Middle frontal gyrus (tissue), 1 donor: ENCODE measurements around the gene B4GALNT3.

ENCODE experiments used
- DNase-seq: peaks from one replicate; pipeline ENCODE4 v3.0.0-alpha.2; 2015; ENCODE audit warnings: low spot score; ENCODE audit errors: extremely low spot score

B4GALNT3 gene

DNA sequence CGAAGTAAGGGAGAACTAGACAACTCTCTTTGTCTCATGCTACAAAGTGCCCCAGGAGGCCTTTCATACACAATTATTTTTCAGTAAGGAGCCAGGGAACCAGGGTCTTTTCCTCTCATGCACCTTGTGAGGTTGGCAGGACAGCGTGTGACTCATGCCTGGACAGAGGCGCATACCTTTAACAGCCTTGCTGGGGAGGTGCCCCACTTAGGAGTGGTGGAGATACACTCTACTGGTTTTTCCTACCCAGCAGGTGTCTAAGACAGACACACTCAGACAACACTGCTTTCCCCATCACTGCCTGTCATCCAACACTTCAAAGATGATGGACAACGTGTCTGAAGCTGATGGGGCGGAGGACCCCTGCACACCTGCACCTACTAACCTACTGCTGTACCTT, 49.1 kb downstream of the B4GALNT3 start:
- no peak for DNase-seq

DNA sequence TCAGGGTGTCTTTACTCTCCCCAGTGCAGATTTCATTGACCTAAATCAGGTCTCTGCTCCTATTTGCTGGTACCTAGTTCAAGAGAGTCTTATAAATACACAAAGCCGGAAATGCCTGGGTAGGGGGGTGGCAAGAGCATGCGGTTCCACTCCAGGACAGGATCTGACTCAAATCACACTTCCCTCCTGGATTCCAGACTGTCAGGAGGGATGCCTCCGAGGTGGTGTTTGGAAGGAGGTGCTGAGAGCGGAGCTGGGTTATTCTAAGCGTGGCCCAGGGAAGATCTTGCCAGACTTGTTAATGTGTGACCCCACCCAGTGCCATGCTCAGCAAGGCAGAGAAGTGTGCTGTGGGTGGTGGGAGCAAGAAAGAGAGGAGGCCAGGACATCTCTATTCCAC, 49.8 kb downstream of the B4GALNT3 start:
- DNase-seq = no peak

DNA sequence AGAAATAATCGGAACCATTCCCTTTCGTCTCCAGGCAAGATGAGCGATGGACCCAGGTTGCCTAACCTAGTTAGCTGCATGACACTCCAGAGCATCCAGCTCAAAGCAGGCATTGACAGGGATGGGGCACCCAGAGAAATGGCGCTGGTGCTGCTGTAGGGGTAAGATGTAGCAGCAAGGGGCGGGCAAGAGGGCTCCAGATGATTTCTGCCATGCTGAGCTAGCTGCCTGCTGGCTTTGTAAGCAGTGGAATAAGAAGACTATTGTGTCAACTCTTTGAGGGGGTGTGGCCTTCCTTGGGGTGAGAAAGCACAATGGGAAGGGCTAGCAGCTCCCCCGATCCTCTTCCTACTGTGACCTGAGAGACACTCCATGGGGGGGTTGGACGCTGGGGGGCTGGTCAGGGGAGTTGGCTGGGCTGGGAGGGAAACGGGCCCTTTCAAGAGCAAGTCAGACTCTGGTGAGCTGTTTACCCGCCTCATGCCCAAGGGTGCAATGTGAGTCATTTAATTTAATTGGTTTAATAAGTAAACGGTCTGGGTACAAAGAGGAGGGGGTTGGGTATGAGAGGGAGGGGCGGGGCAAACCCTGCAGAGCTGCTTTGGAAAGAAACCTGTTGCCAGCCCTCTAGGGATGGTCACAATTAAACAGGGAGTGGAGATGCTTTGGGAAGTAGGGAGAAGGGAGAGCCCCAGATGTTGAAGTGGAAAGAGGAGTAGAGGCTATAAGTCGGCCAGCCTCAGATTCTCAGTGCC, 50.5 kb downstream of the B4GALNT3 start:
- no peak for DNase-seq

DNA sequence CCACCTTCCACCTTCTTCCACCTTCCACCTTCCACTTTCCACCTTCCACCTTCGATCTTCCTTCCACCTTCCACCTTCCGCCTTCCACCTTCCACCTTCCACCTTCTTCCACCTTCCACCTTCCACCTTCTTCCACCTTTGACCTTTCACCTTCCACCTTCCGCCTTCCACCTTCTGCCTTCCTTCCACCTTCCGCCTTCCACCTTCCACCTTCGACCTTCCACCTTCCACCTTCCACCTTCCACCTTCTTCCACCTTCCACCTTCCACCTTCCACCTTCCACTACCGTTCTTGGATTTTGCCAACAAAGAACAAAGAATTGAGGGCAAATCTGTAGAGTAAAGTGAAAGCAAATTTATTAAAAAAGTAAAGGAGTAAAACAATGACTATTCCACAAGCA, 53.2 kb downstream of the B4GALNT3 start:
- DNase-seq = no peak

DNA sequence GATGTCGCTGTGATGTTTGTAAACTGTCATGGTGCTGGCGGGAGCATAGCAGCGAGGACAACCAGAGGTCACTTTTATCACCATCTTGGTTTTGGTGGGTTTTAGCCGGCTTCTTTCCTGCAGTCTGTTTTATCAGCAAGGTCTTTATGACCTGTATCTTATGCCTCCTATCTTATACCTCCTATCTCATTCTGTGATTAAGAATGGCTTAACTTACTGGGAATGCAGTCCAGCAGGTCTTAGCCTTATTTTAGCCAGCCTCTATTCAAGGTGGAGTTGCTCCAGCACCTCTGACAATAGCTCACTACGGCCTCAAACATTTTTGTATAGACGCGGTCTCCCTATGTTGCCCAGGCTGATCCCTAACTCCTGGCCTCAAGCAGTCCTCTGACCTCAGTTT, 53.7 kb downstream of the B4GALNT3 start:
- no peak for DNase-seq

DNA sequence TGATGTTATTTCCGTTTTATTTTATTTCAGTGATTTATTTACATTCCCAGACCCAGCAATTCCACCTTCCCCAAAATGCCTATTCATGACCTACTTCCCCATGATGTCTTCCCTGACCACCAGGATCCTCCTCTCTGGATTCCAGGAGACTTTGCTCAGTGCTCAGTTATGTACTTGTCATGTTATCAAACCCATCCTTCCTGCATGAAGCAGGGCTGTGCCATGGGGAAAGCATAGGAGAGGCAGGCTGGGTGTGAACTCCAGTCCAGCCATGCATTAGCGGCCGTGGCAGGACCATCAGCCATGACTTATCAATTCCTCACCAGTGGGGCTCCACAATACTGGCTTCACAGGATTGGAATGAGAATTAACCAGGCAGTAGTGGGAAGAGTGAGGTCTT, 57.8 kb downstream of the B4GALNT3 start:
- no peak for DNase-seq

DNA sequence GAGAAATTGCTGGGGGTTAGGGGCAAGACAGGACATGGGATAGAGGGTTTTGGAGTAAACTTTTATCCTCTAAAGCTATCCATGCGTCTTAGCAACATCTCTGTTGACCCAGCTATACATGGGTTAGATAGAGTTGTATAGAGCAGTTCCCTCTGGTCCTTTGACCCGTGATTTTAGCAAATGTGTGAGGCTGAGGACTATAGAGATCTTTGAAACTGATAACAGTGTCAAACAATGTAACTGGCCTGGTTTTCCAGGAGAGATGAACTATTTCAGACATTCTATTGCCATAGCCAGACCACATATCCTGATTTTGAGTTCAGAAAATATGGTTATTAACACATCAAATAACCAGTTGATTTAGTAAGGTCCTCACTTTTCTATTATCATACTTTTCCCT, 60.4 kb downstream of the B4GALNT3 start:
- DNase-seq = no peak

DNA sequence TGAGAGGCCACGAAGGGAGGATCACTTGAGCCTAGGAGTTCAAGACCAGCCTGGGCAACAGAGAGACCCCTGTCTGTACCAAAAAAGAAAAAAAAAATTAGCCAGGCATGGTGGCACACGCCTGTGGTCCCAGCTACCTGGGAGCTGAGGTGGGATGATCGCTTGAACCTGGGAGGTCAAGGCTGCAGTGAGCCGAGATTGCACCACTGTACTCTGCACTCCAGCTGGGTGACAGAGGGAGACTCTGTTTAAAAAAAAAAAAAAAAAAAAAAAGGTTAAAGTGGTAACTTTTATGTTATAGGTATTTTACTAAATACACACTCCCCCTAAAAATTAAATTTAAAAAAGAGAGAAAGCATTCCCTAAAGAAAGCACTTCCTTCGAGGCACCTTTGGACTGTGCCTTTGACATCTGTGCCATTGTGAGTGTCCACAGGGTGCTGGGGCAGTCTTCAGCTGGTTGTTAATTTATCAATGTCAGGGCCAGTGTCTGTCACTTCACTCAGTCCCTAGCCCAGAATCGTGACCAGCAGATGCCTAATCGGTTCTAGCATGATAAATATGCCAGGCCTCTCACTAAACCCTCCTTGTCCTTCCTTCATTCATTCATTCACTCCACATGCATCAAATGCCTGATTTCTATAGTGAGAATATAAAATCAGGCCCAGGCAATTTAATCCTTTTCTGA, 63.1 kb downstream of the B4GALNT3 start:
- no peak for DNase-seq

DNA sequence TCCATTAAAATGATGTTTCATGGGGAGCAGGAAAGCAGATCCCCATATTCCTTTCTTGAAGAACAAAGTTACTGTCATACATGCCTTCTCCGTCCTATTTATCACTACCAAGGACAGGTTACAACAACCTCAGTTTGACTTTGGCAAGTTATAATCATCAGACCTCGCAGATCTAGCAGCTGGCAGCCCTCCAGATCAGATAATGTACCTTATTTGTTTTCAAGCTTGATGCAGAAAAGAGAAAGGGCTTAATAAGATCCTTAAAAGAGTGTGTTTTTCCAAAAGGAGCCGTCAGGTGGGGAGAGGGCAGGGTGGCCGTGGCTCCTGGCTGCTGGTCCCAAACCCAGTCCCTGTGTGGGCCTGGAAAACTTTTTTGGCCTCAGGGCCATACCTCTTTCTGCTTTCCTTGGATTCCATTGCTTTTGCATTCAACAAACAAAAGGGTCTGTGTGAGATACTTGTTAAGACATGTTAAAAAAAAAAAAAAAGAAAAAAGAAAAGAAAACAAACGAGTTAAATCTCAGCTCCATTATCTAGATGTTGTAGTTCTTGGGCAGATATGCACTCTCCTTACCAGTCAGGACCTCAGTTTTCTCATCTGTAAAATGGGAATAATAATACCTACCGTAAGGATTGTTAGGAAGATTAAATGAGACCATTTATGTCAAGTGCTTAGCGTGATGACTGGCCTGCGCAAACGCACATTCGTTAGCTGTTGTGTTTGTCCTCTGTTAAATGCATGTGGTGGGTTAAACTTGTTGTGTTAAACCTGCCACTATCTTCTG, 64.6 kb downstream of the B4GALNT3 start:
- no peak for DNase-seq

DNA sequence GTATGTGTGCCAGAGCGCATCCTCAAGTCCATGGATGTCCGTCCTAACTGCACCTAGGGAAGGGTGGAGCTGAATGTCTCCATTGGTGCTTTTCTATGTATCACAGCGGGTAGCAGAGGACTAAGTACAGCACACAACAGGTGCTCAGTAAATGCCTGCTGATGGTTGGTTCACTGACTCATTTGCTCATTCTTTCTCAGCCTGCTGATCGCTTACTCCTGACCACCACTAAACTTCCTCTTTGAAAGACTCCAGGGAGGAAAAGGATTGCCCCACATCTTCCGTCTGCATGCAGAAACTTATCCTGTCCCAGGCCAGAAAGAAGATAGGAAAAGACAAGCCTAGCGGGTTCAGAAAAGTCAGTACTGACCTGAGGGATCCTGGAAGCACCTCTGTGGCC, 66.3 kb downstream of the B4GALNT3 start:
- DNase-seq = no peak

DNA sequence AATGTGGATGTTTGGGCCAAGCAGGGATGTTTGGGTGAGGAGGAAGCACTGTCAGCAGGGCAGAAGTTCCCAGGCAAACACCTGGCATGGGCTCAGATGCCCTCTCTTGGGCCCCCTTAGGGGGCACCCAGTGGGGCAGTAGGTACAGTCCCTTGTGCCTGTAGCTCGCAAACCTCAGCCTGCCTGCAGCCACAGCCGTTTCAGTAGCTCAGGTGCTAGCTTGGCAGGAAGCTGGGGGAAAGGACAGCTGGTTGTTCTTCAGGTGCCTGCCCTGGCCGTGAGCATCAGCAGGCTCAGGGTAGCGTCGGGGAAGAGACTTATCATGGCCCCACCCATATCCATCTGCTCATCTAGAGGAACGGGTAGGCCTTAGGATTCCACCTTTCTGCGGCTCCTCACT, 67.5 kb downstream of the B4GALNT3 start:
- DNase-seq = no peak

DNA sequence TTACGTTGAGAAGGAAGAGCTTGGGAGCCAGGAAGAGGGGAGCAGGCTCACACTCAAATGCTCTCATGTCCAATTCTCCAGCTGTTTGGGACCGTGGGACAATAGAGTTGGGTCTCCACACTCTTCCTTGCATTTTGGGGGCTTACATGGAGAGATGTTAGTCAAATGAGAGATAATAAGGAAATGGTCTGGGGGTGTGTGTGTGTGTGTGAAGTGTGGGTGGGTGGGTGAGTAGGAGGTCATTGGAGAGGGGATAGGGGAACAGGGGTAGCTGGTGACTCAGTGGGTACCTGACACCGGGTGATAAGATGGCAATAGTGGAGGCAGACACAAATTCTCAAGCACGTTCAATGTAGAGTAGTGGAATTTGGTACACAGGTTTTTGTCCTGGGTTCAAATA, 68.0 kb downstream of the B4GALNT3 start:
- no peak for DNase-seq

DNA sequence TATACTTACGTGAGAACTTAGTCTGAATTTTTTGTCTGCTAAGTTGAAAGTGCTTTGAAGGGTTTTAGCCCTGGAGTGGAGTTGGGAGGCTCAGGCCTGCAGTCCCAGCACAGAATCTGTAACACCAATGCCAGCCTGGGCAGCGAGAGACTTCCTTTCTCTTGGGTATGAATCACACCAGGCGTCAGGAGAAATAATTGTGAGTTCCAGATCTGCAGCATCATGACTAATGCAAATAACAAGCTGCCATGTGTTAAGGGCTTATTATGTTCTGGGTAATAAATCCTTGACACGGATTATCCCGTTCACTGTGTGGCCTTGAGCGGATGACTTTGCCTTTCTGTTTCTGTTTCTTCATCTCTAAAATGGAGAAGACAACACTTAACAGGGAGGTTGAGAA, 70.6 kb downstream of the B4GALNT3 start:
- no peak for DNase-seq

DNA sequence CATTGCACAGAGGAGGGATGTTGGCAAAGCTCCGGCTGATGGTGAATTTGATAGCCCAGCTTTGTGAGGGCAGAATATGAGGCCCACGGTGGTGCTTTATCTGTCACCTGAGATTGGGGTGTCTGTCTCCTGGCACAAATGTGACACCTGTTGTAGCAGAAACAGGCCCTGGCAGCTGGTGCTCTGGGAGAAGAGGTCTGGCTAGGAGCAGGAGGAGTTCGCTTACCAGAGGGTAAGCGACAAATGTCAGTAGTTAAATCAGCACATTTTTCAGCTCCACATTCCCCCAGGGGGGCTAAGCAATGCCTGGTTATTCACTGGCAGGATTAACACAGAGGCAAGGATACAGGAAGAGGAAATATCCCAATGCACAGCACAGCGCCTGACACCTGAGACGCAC, 71.1 kb downstream of the B4GALNT3 start:
- no peak for DNase-seq

DNA sequence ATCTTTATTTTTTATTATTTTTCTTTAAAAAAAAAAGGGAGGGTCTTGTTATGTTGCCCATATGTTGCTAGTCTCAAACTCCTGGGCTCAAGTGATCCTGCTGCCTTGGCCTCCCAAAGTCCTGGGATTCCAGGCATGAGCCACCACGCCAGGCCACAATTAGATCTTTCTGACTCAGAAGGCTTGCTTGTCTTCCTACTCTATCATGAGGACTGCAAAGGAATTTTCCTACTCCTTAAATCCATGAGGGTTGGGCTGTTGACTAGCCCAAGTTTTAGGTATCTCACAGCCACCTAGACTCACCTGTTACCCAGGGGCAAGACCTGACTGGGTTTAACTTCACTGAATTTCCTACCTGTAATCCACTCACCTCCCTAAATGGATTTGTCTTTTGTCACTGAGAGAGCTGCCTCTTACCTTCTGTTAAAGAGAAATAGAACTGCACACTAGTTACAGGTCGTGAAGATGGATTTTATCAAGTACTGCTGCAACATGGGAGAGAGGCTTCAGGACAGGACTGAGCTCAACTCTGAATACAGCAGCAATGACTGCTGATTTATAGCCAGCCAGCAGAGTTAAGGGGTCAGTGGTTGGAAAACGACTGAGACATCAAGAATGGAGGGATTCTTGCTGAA, 72.3 kb downstream of the B4GALNT3 start:
- no peak for DNase-seq

DNA sequence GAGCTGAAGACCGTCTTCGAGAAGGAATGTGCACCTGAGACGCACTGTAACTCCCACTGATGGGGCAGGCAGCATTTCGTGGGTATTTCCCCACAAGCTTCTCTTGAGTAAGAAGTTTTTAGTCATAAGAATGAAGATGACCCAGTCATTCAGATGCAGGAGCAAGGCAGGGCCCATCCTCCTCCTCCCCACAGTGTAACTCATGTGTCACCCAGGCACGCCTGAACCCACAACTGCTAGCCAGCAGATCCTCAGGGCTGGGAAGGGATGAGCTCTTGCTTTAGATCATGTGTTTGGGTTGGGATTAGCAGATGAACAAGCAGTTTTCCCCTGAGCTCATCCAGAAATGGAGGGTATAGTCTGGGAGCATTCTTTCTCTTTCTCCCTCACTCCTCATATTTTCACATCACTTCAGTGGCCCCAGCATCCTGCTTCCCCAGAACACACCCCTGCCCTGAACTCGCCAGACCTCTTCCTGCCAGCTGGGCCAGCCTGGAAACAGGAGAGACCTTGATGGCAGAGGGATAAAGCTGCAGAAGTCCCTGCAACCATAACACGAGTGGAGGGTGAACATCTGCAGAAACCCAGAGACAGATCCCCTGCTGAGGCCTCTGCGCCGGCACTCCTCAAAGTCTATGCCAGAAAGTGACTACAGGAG, 73.3 kb downstream of the B4GALNT3 start:
- no peak for DNase-seq

DNA sequence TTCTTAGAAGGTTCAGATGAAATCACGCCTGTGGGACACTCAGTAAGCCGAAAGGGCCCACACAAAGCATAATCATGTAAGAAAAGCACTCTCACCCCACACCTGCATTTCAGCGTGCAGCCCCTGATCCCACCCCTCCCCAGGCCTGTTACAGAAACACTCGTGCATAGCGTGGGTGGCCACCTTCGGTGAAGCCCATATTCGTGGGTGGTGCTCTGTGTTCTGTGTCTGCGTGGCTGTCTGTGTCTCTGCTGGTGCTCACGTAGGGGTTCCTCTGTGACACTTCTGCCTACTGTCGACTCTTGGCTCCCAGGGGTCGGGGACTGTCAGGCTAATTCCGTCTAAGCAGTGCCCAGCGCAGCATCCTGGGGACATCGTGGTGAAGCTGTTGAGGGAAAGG, 74.0 kb downstream of the B4GALNT3 start:
- DNase-seq = no peak

DNA sequence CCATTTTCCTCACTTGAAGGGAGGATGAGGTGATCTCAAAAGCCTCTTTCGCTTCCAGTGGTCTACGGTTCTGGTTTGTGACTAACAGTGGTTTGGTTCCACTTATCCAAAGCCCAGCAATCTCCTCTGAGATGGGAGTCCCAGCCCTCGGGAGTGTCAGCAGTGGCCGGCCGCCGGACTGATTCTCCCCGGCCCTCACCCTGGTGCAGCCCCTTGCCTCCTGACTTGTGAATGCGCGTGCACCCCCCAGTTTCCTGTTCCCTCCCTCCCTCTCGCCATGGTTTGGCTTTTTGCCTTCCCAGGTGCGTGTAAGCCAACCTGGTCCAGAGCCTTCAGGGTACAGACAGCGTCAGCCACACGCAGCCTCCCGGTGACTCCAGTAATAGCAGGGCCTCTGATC, 74.5 kb downstream of the B4GALNT3 start:
- DNase-seq = no peak

DNA sequence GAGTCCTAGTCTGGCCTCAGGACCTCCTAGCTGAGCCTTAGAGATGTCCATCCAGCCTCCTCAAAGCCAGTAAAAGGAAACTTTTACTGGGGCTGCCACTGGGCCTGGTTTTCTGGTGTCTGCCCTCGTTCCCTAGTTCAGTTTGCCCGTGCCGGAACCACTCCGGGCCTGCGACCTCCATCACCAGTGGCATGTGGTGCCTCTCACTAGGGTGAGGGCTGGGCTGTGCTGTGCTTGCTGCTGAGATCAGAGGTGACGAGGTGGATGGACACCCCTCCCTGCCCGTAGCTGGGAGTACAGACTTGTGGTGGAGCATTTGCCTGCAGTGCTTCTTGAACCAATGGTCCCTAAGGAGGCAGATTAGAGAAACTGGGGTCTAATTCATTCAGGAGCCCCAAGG, 75.7 kb downstream of the B4GALNT3 start:
- DNase-seq = no peak

DNA sequence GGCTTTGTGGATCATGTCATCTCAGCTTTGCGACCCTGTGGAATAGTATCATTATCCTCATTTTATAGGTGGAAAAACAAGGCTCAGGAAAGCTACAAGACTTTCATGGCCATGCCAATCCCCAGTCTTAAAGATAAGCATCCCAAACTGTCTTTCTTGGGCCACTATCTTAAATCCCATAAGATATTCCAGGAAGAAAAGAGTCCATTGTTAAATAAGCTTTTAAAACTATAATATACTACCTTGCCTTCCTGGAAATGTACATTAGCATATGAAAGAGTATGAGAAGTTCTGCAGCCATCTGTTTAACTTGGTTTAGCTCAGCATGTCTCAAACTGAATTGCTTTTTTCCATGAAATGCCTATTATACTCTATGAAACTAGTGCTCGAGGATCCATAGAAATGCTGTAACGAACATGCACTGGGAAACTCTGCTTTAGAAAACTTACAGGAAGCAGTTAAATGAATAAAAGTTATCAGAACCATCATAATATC, 77.1 kb downstream of the B4GALNT3 start:
- DNase-seq = no peak

DNA sequence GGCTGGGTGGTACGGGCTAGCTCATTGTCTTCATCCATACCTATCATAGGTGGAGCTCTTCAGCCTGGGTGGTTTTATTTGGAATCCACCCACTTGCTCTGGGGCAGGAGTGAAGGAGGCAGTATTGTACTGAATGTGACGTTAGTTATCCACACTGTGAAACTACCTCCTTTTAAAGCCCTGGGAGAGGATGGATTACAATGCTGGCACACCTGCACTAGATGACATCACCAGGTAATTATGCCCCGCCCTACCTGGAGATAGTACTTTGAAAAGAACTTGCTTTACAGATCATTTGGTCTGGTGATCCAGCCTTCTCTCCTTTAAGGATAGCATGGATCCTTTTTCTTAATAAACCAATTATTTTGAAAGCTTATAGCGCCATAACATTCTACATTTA, 78.0 kb downstream of the B4GALNT3 start:
- no peak for DNase-seq
